ENCODE results near the gene CNDP1.

Gene CNDP1

DNA sequence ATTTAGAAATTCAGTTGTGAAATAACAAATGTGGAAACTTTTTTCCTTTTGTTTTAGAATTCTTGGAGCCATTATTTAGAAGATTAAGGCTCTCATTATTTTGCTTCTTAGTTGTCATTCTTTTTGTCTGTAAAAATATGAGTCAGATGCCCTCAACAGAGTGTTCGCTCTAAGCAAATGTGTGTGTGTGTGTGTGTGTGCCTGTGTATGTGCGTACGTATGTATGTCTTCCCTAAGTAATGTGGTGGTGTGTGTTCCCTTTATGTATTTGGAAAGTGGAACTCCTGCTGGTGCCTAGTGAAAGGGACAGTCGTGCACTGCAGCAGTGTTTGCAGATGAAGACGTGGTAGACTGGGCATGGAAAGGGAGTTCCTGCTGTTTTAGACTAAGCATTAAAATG, 90.9 kb downstream of the CNDP1 start:
- no peak for DNase-seq (ENCODE audit: low spot score)

DNA sequence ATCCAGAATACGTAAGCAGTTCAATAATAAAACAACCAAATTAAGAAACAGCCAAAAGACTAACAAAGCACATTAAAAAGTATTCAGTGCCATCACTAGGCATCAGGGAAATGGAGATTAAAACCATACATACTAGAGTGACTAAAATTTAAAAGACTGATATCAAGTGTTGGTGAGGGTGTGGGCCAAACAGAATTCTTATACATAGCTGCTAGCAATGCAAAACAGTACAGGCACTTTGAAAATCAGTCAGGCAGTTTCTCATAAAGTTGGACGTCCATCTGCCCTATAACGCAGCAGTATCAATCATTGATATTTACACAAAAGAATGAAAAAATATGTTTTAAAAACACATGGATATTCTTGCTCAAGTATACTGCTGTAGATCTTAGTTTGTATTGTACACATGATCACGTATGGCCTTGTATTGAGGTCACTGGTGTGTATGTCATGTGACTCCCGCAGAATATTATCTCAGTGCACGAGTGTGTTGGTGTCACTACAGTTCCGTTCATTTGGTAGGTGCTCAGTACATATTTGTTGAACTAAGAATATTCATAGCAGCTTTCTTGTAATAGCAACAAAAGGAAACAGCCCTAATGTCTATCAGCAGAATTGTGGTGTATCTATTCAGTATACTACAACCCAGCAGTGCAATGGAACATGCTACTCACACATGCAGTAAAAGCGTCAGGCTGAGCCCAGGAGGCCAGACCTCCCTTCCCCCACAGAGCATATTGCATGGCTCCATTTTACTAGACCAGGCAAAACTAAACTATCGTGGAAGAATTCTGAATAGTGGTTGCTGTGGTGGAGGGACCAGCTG, 92.0 kb downstream of the CNDP1 start:
- DNase-seq (ENCODE audit: low spot score) = no peak

DNA sequence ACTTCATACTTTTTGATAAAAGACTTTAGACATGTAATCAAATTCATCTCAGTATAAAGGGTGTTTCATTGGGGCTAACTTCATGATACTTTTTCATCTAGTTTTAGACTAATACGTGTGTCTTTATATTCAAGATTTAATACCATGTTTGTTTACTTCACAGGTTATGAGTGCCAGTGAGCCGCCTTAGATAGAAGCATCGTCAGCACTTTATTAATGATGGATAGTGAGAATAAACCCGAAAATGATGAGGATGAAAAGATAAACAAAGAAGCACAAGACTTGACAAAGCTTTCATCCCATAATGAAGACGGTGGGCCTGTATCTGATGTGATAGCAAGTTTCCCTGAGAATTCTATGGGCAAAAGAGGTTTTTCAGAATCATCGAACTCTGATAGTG, 96.5 kb downstream of the CNDP1 start:
- no peak for DNase-seq (ENCODE audit: low spot score)

DNA sequence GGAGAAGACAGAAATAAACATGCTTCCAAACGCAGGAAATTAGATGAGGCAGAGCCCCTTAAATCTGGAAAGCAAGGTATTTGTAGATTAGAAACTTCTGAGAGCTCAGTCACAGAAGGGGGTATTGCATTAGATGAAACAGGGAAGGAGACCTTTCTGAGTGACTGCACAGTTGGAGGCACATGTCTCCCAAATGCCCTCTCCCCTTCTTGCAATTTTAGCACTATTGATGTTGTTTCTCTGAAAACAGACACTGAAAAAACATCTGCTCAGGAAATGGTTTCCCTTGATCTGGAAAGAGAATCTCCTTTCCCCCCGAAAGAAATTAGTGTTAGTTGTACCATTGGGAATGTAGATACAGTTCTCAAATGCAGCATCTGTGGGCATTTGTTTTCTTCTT, 96.9 kb downstream of the CNDP1 start:
- DNase-seq (ENCODE audit: low spot score) = no peak

DNA sequence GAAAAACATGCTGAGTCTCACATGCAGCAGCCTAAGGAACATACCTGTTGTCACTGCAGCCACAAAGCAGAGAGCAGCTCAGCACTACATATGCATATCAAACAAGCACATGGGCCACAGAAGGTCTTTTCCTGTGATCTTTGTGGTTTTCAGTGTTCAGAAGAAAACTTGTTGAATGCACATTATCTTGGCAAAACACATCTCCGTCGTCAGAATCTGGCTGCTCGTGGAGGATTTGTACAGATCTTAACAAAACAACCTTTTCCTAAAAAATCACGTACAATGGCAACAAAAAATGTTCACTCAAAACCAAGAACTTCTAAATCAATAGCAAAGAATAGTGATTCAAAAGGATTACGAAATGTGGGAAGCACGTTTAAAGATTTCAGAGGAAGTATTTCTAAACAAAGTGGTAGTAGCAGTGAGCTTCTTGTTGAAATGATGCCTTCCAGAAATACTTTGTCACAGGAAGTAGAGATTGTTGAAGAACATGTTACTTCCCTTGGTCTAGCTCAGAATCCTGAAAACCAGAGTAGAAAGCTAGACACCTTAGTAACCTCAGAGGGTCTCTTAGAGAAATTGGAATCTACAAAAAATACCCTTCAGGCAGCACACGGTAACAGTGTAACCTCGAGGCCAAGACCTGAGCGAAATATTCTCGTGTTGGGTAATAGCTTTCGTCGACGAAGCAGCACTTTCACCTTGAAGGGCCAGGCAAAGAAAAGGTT, 97.5 kb downstream of the CNDP1 start:
- DNase-seq (ENCODE audit: low spot score) = peak; percentile 59

DNA sequence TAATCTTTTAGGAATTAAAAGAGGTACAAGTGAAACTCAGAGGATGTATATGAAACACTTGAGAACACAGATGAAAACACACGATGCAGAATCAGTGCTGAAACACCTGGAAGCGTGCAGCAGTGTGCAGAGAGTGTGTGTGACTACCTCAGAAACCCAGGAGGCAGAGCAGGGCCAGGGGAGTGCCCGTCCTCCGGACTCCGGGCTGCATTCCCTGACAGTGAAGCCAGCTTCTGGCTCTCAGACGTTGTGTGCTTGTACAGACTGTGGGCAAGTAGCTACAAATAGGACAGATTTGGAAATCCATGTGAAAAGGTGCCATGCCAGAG, 98.0 kb downstream of the CNDP1 start:
- no peak for DNase-seq (ENCODE audit: low spot score)

DNA sequence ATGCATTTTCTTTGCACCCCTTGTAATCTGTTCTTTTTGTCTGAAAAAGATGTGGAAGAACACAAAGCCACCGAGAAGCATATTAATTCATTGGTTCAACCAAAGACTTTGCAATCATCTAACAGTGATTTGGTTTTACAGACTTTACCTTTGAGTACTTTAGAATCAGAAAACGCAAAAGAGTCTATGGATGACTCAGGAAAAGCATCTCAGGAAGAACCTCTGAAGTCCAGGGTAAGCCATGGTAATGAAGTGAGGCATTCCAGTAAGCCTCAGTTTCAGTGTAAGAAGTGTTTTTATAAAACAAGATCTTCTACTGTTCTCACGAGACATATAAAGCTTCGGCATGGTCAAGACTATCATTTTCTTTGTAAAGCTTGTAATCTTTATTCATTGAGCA, 98.6 kb downstream of the CNDP1 start:
- no peak for DNase-seq (ENCODE audit: low spot score)

DNA sequence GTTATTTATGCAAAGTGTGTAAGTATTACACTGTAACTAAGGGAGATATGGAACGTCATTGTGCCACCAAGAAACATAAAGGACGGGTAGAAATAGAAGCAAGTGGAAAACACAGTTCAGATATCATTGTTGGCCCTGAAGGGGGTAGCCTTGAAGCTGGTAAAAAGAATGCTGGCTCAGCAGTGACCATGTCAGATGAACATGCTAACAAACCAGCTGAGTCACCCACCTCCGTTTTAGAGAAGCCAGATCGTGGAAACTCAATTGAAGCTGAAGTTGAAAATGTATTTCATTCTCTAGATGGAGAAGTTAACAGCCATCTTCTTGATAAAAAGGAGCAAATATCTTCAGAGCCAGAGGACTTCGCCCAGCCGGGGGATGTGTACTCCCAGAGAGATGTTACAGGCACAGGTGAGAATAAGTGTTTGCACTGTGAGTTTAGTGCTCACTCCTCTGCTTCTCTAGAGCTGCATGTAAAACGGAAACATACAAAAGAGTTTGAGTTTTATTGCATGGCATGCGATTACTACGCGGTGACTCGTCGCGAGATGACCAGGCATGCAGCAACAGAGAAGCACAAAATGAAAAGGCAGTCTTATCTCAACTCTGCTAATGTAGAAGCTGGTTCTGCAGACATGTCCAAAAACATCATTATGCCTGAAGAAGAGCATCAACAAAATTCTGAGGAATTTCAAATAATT, 99.5 kb downstream of the CNDP1 start:
- no peak for DNase-seq (ENCODE audit: low spot score)

DNA sequence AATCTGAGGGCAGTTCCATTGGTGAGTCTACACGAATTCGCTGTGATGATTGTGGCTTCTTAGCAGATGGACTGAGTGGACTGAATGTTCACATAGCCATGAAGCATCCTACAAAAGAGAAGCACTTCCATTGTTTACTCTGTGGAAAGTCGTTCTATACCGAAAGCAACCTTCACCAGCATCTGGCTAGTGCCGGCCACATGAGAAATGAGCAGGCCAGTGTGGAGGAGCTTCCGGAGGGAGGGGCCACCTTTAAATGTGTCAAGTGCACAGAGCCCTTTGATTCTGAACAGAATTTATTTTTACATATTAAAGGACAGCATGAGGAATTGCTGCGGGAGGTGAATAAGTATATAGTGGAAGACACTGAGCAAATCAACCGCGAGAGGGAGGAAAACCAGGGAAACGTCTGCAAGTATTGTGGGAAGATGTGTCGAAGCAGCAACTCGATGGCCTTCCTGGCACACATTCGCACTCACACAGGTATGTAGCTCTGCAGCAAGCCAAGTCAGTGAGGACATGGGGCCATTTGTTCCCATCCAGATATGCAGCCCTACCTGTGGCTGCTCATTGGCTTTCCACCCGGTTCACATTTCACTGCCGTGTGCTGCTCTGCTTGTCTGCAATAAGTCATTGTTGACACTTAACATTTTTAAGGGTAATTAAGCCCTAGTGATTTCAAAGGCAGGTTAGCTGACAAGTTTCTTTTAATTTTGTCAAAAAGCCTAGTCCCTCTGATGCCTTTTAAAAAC, 101.1 kb downstream of the CNDP1 start:
- DNase-seq (ENCODE audit: low spot score) = no peak

Data from AG08396 (cell line).